A549 (cell line): Measurements from ENCODE around the gene STN1. TPM values are rescaled to one million over a fixed set of nuclear protein-coding genes. Genes with fewer than 3 reads are reported as not detected.
A peak's percentile ranks its signal among the peaks of the same experiment; 100 is the strongest.

Experiments
- ATAC-seq, 2 experiments: fragments of 200-7000 bp in 1 of 2; fragments of >200 bp in 1 of 2; cut with Nextera tagmentation in 1 of 2; cut with Tn5 transposase in 1 of 2; 3 replicates each; pipeline versions ENCODE4 v1.8.0 to v1.9.1; 2018 to 2020; ENCODE audit warnings: mild to moderate bottlenecking in 1 of 2, moderate library complexity in 1 of 2
- CTCF ChIA-PET: fragments of 300-600 bp; sonication (Branson Sonifier 250); formaldehyde crosslinking; extraction: SDS; loops from one replicate; lab custom pipeline; 2021; ENCODE audit warnings: antibody characterized with exemption, inconsistent platforms; lab: Yijun Ruan, JAX
- POLR2A ChIA-PET: fragments of 350-600 bp; formaldehyde crosslinking; extraction: SDS; loops from one replicate; lab custom pipeline; 2021; ENCODE audit warnings: antibody characterized with exemption, inconsistent platforms; lab: Yijun Ruan, JAX
- DNase-seq, 2 experiments: peaks; one replicate each; pipeline versions ENCODE4 v3.0.0 to v3.0.0-alpha.2; 2011 to 2016; ENCODE audit warnings: low read depth in 1 of 2, low spot score in 1 of 2
- FAIRE-seq: peaks from 2 replicates; lab custom pipeline; 2011; peaks lifted over from hg19 to GRCh38; lab: Jason Lieb, UNC
- H3K27ac ChIP-seq, 2 experiments: fragments of >200 bp; sonication (Bioruptor Twin); formaldehyde crosslinking; 3 replicates each; pipeline ENCODE4 v1.5.1; 2016 to 2017
- H3K4me1 ChIP-seq: fragments of >200 bp; sonication (Bioruptor Twin); formaldehyde crosslinking; 3 replicates; pipeline ENCODE4 v1.6.1; 2016
- H3K4me2 ChIP-seq: fragments of >200 bp; sonication (Bioruptor Twin); formaldehyde crosslinking; 3 replicates; pipeline ENCODE4 v1.6.1; 2016
- H3K4me3 ChIP-seq: fragments of >200 bp; sonication (Bioruptor Twin); formaldehyde crosslinking; 3 replicates; pipeline ENCODE4 v1.5.1; 2016
- H3K9me3 ChIP-seq: fragments of >200 bp; sonication (Bioruptor Twin); formaldehyde crosslinking; 3 replicates; pipeline ENCODE4 v1.6.1; 2016
- CEBPB ChIP-seq, 2 experiments: fragments of >200 bp in 1 of 2; sonication (Bioruptor Twin) in 1 of 2; formaldehyde crosslinking in 1 of 2; IDR thresholded peaks; 2 replicates each; pipeline ENCODE4 v1.6.1; 2012 to 2016
- CHD4 ChIP-seq: fragments of 200-600 bp; sonication (generic); IDR thresholded peaks from 2 replicates; pipeline ENCODE4 v1.6.1; 2016; ENCODE audit warnings: antibody characterized with exemption, mild to moderate bottlenecking, borderline replicate concordance
- EP300 ChIP-seq, 2 experiments: fragments of >200 bp; sonication (Bioruptor Twin); formaldehyde crosslinking; IDR thresholded peaks; 2 replicates in 1 of 2; 3 replicates in 1 of 2; pipeline ENCODE4 v1.6.1; 2016 to 2017
- FOSL2 ChIP-seq, 2 experiments: fragments of 450-650 bp in 1 of 2; fragments of >200 bp in 1 of 2; sonication (Bioruptor Twin) in 1 of 2; formaldehyde crosslinking; IDR thresholded peaks; 2 replicates each; pipeline versions ENCODE4 v1.5.0 to v1.6.1; 2016 to 2020; ENCODE audit warnings: mild to moderate bottlenecking in 1 of 2, moderate library complexity in 1 of 2
- FOXS1 ChIP-seq: fragments of 250-450 bp; sonication (Bioruptor Pico); IDR thresholded peaks from 2 replicates; pipeline ENCODE4 v1.5.0; 2020; ENCODE audit warnings: mild to moderate bottlenecking, moderate library complexity
- HDAC2 ChIP-seq: fragments of 200-600 bp; sonication (generic); IDR thresholded peaks from 2 replicates; pipeline ENCODE4 v1.6.1; 2016
- HOXB13 ChIP-seq: fragments of 250-450 bp; sonication (Bioruptor Pico); IDR thresholded peaks from 2 replicates; pipeline ENCODE4 v1.5.0; 2020; ENCODE audit warnings: low read depth, mild to moderate bottlenecking, moderate library complexity
- JUNB ChIP-seq: fragments of >200 bp; sonication (Bioruptor Twin); formaldehyde crosslinking; IDR thresholded peaks from 2 replicates; pipeline ENCODE4 v1.6.1; 2016
- KDM1A ChIP-seq: fragments of 200-600 bp; sonication (generic); IDR thresholded peaks from 2 replicates; pipeline ENCODE4 v1.6.1; 2016; ENCODE audit warnings: low read depth, mild to moderate bottlenecking
- MAFK ChIP-seq: fragments of 450-650 bp; IDR thresholded peaks from 2 replicates; pipeline ENCODE4 v1.6.1; 2014; ENCODE audit not compliant: partially characterized antibody
- MAX ChIP-seq: IDR thresholded peaks from 2 replicates; pipeline ENCODE4 v1.6.1; 2012
- NPAS2 ChIP-seq: fragments of 250-450 bp; sonication (Bioruptor Pico); IDR thresholded peaks from 2 replicates; pipeline ENCODE4 v1.8.0; 2022; ENCODE audit warnings: mild to moderate bottlenecking, moderate library complexity, borderline replicate concordance
- SREBF2 ChIP-seq: fragments of 450-650 bp; IDR thresholded peaks from 2 replicates; pipeline ENCODE4 v1.6.1; 2014; ENCODE audit warnings: mild to moderate bottlenecking, moderate library complexity
- TFCP2L1 ChIP-seq: fragments of 250-450 bp; sonication (Bioruptor Pico); IDR thresholded peaks from 2 replicates; pipeline ENCODE4 v1.5.0; 2021; ENCODE audit warnings: mild to moderate bottlenecking
- TP53 ChIP-seq: fragments of 250-450 bp; sonication (Bioruptor Pico); IDR thresholded peaks from 2 replicates; pipeline ENCODE4 v1.5.0; 2021; ENCODE audit warnings: mild to moderate bottlenecking, moderate library complexity
- USF2 ChIP-seq: fragments of 450-650 bp; IDR thresholded peaks from 2 replicates; pipeline ENCODE4 v1.6.1; 2014; ENCODE audit warnings: antibody characterized with exemption
- WGBS: methylation state at CpG from one replicate; pipeline ENCODE4 v1.1.6; 2017; ENCODE audit errors: missing lambda C conversion rate; 5-methylcytosine and 5-hydroxymethylcytosine counted together
- polyA plus RNA-seq, 4 experiments: library from polyadenylated mRNA; depleted of rRNA in 3 of 4; stranded (reverse); fragments of >200 nt; fragmentation: RNase III in 1 of 4; extraction: RNeasy Plus Mini Kit Qiagen cat#74134 plus additional on column Dnase treatment in 1 of 4; gene quantifications; 2 replicates in 3 of 4; 3 replicates in 1 of 4; pipeline ENCODE4 v1.2.3, GENCODE V29; 2011 to 2017
- TF ChIP-seq, protein P1 (sequence below): fragments of 250-450 bp; sonication (Bioruptor Pico); IDR thresholded peaks from 2 replicates; pipeline ENCODE4 v1.5.0; 2020; ENCODE audit warnings: low read depth, mild to moderate bottlenecking, moderate library complexity
- TF ChIP-seq, protein P2 (sequence below): fragments of 250-450 bp; sonication (Bioruptor Pico); IDR thresholded peaks from 2 replicates; pipeline ENCODE4 v1.5.0; 2021; ENCODE audit warnings: mild to moderate bottlenecking, moderate library complexity, borderline replicate concordance

Gene STN1
- polyA plus RNA-seq, 2 of the 4 experiments (the other 2 are of a cell fraction) = 17.1 to 34.5 TPM

DNA sequence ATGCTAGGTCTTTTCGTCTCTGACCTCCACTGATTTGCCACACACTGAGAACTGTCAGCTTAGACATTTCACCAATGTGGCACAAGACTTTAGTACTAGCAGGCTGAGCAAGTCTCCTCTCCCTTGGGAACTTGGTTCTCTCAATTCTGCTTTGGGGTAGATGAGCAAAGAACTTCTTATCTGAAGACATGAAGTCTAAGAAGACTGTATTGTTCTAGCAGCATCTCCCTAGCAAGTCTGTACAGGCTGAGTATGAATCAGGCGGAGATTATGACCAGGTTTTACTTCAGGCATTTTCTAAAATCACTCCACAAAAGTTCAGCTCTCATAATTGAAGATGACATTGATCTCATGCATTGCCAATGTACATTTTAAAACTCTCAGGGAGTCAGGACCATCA, 23.8 kb upstream of the STN1 start (continued):
- TF ChIP-seq EP300 (IDR thresholded peaks at IDR 0.05) = no peak
- TF ChIP-seq, protein P1, sequence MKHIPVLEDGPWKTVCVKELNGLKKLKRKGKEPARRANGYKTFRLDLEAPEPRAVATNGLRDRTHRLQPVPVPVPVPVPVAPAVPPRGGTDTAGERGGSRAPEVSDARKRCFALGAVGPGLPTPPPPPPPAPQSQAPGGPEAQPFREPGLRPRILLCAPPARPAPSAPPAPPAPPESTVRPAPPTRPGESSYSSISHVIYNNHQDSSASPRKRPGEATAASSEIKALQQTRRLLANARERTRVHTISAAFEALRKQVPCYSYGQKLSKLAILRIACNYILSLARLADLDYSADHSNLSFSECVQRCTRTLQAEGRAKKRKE (CRISPR knock-in tag) = no peak
- TF ChIP-seq CEBPB (IDR thresholded peaks at IDR 0.05) = no peak

GRCh38 chr10:103939522-103939921, 21.5 kb upstream of the STN1 start:
- Histone ChIP-seq H3K4me2 (no peak overlapping the region), H3K27ac (no peak overlapping the region), H3K4me3 (no peak overlapping the region)
- FAIRE-seq = peak; percentile 7
- POLR2A ChIA-PET = no interaction called here
- no peak for TF ChIP-seq TP53 (CRISPR knock-in tag)
- no peak for TF ChIP-seq FOXS1 (CRISPR knock-in tag)
- TF ChIP-seq SREBF2 = no peak
- TF ChIP-seq CEBPB (IDR thresholded peaks at IDR 0.05) = 0 out of 4 replicates have a peak, but pooled peaks of 1 of the 2 experiments have one; percentile 16
- no peak for TF ChIP-seq NPAS2 (CRISPR knock-in tag)
- TF ChIP-seq, all 56 proteins: peak for 1
- ATAC-seq (no peak), DNase-seq (no peak)
- Histone ChIP-seq H3K9me3 (no peaks in the 10 kb centered on the region), H3K4me1 (no peaks in the 10 kb centered on the region)
- CTCF ChIA-PET = interaction anchor here (0.5 kb wide), 1 partner anchor 23 kb away, joined by 4 read pairs; no protein-coding TSS in a partner anchor

DNA sequence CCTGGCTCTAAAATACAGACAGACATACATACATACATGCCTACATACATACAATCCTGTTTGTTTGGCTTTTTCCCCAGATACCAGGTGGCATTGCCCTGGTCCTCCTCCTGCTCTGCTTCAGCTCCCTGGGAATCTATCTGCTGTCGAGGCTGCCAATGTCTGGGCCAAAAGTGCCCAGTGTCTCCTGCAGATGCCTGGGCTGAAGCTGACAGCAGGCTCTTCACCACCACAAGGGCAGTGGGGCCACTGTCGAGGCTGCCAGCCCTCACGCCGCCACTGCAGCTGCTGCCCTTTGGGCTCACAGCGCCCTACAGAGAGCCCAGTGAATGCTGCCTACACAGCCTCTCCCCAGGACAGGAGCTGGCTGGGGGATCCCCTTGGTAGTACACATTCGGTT, 18.0 kb upstream of the STN1 start:
- POLR2A ChIA-PET = no interaction called here
- peak; percentile 40 to 43; a peak in 4 of 6 replicates for ATAC-seq
- TF ChIP-seq MAX (no peak), KDM1A (no peak), USF2 (no peak), CHD4 (no peak), TFCP2L1 (CRISPR knock-in tag) (no peak), MAFK (no peak), JUNB (no peak), FOSL2 (IDR thresholded peaks at IDR 0.05) (no peak), FOSL2 (CRISPR knock-in tag; IDR thresholded peaks at IDR 0.05) (no peak), HOXB13 (CRISPR knock-in tag) (no peak)
- TF ChIP-seq, protein P2, sequence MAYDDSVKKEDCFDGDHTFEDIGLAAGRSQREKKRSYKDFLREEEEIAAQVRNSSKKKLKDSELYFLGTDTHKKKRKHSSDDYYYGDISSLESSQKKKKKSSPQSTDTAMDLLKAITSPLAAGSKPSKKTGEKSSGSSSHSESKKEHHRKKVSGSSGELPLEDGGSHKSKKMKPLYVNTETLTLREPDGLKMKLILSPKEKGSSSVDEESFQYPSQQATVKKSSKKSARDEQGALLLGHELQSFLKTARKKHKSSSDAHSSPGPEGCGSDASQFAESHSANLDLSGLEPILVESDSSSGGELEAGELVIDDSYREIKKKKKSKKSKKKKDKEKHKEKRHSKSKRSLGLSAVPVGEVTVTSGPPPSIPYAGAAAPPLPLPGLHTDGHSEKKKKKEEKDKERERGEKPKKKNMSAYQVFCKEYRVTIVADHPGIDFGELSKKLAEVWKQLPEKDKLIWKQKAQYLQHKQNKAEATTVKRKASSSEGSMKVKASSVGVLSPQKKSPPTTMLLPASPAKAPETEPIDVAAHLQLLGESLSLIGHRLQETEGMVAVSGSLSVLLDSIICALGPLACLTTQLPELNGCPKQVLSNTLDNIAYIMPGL (CRISPR knock-in tag) = no peak
- Histone ChIP-seq H3K4me2 (no peak overlapping the region), H3K4me3 (no peak overlapping the region), H3K27ac (0 out of 6 replicates have a peak overlapping the region, but pooled peaks of 1 of the 2 experiments have one; percentile 43), H3K9me3 (no peaks in the 10 kb centered on the region), H3K4me1 (no peaks in the 10 kb centered on the region)
- 75% methylated on average over 4 of the region's 6 CpGs for WGBS
- CTCF ChIA-PET = interaction anchor here (0.8 to 1.6 kb wide), 3 partner anchors 13 to 25 kb away, joined by 3 to 4 read pairs (median 3); no protein-coding TSS in a partner anchor
- no peak for DNase-seq
- FAIRE-seq = no peak

GRCh38 chr10:103934308-103934707, 16.3 kb upstream of the STN1 start:
- ATAC-seq = no peak
- TF ChIP-seq HDAC2 = no peak
- POLR2A ChIA-PET = no interaction called here
- Histone ChIP-seq H3K27ac (no peak overlapping the region), H3K4me2 (no peak overlapping the region), H3K4me1 (no peaks in the 10 kb centered on the region), H3K4me3 (no peak overlapping the region), H3K9me3 (no peaks in the 10 kb centered on the region)
- FAIRE-seq = no peak
- no peak for DNase-seq
- WGBS = 77% methylated on average over 6 of the region's 6 CpGs
- CTCF ChIA-PET = interaction anchor here (0.6 to 1.3 kb wide), 3 partner anchors 12 to 49 kb away, joined by 3 read pairs; no protein-coding TSS in a partner anchor
